ENCODE data around the gene ANKFN1.

The ANKFN1 gene

GRCh38 chr17:56148333-56148732 lies 4.9 kb upstream of the ANKFN1 start:
- DNase-seq = no peak

- no peak for DNase-seq
Measured at GRCh38 chr17:56149266-56150036, 3.8 kb upstream of the ANKFN1 start.

GRCh38 chr17:56150649-56151048 lies 2.6 kb upstream of the ANKFN1 start:
- DNase-seq = no peak

- no peak for DNase-seq
Measured at GRCh38 chr17:56157845-56158244, 4.6 kb downstream of the ANKFN1 start.

GRCh38 chr17:56158344-56158743 lies 5.1 kb downstream of the ANKFN1 start:
- DNase-seq = peak; percentile 89

GRCh38 chr17:56158915-56159825 lies 5.9 kb downstream of the ANKFN1 start:
- DNase-seq = peak; percentile 68

GRCh38 chr17:56159826-56160380 lies 6.6 kb downstream of the ANKFN1 start:
- no peak for DNase-seq

GRCh38 chr17:56160422-56160821 lies 7.1 kb downstream of the ANKFN1 start:
- no peak for DNase-seq

GRCh38 chr17:56165072-56165641 lies 11.9 kb downstream of the ANKFN1 start:
- DNase-seq = no peak

- DNase-seq = no peak
Measured at GRCh38 chr17:56167491-56167890, 14.2 kb downstream of the ANKFN1 start.

GRCh38 chr17:56169621-56170020 lies 16.3 kb downstream of the ANKFN1 start:
- no peak for DNase-seq

- no peak for DNase-seq
Measured at GRCh38 chr17:56171186-56171959, 18.1 kb downstream of the ANKFN1 start.

GRCh38 chr17:56172517-56172982 lies 19.3 kb downstream of the ANKFN1 start:
- DNase-seq = no peak

- no peak for DNase-seq
Measured at GRCh38 chr17:56173026-56173425, 19.8 kb downstream of the ANKFN1 start.

- no peak for DNase-seq
Measured at GRCh38 chr17:56173958-56174835, 20.9 kb downstream of the ANKFN1 start.

- DNase-seq = no peak
Measured at GRCh38 chr17:56175299-56175955, 22.2 kb downstream of the ANKFN1 start.

- no peak for DNase-seq
Measured at GRCh38 chr17:56176091-56176490, 22.8 kb downstream of the ANKFN1 start.

GRCh38 chr17:56177361-56177760 lies 24.1 kb downstream of the ANKFN1 start:
- no peak for DNase-seq

- DNase-seq = no peak
Measured at GRCh38 chr17:56178203-56178602, 24.9 kb downstream of the ANKFN1 start.

- no peak for DNase-seq
Measured at GRCh38 chr17:56182081-56182480, 28.8 kb downstream of the ANKFN1 start.

GRCh38 chr17:56184650-56185049 lies 31.4 kb downstream of the ANKFN1 start:
- DNase-seq = no peak
